H9 (cell line): ENCODE data around the gene ITGA1. TPM values are rescaled to one million over a fixed set of nuclear protein-coding genes. Genes with fewer than 3 reads are reported as not detected.

Experiments
- DNase-seq: peaks from one replicate; pipeline ENCODE4 v3.0.0-alpha.2; 2017
- H2AFZ ChIP-seq: one replicate; pipeline ENCODE4 v1.6.1; 2013; ENCODE audit warnings: mild to moderate bottlenecking, low read length, control low read depth, moderate library complexity
- H2AK5ac ChIP-seq: 2 replicates; pipeline ENCODE4 v1.6.1; 2013; ENCODE audit warnings: low read length, control low read depth, mixed read lengths; ENCODE audit not compliant: insufficient read length
- H2BK120ac ChIP-seq: one replicate; pipeline ENCODE4 v1.6.1; 2013; ENCODE audit warnings: low read depth, mild to moderate bottlenecking, low read length, control low read depth, inconsistent platforms; ENCODE audit not compliant: poor library complexity, severe bottlenecking
- H2BK12ac ChIP-seq: 2 replicates; pipeline ENCODE4 v1.6.1; 2013; ENCODE audit warnings: low read length, control low read depth, mixed read lengths, low read depth; ENCODE audit not compliant: insufficient read length
- H2BK15ac ChIP-seq: 2 replicates; pipeline ENCODE4 v1.6.1; 2013; ENCODE audit warnings: low read depth, low read length, control low read depth
- H2BK20ac ChIP-seq: one replicate; pipeline ENCODE4 v1.6.1; 2013; ENCODE audit warnings: low read depth, mild to moderate bottlenecking, low read length, control low read depth, inconsistent platforms; ENCODE audit not compliant: poor library complexity, severe bottlenecking
- H2BK5ac ChIP-seq: 2 replicates; pipeline ENCODE4 v1.6.1; 2013; ENCODE audit warnings: low read length, control low read depth, mixed read lengths; ENCODE audit not compliant: insufficient read length
- H3K14ac ChIP-seq: 2 replicates; pipeline ENCODE4 v1.6.1; 2013; ENCODE audit warnings: low read length, control low read depth; ENCODE audit not compliant: insufficient read depth
- H3K18ac ChIP-seq: 2 replicates; pipeline ENCODE4 v1.6.1; 2013; ENCODE audit warnings: low read depth, mild to moderate bottlenecking, mixed read lengths, low read length, control low read depth; ENCODE audit not compliant: insufficient read length
- H3K23ac ChIP-seq: 2 replicates; pipeline ENCODE4 v1.6.1; 2013; ENCODE audit warnings: low read length, control low read depth, mixed read lengths, low read depth; ENCODE audit not compliant: insufficient read length
- H3K23me2 ChIP-seq: 2 replicates; pipeline ENCODE4 v1.6.1; 2013; ENCODE audit warnings: low read depth, mild to moderate bottlenecking, mixed read lengths, low read length, control low read depth; ENCODE audit not compliant: insufficient read length, poor library complexity, severe bottlenecking
- H3K27ac ChIP-seq: 2 replicates; pipeline ENCODE4 v1.5.1; 2013; ENCODE audit warnings: low read length, control low read depth, mixed read lengths, low read depth; ENCODE audit not compliant: insufficient read length
- H3K27me3 ChIP-seq: 2 replicates; pipeline ENCODE4 v1.6.1; 2013; ENCODE audit warnings: low read length, control low read depth, inconsistent platforms; ENCODE audit not compliant: insufficient read depth
- H3K4ac ChIP-seq: 2 replicates; pipeline ENCODE4 v1.6.1; 2013; ENCODE audit warnings: low read depth, mild to moderate bottlenecking, control low read depth, inconsistent platforms, low read length, moderate library complexity
- H3K4me1 ChIP-seq: 2 replicates; pipeline ENCODE4 v1.6.1; 2013; ENCODE audit warnings: low read length, control low read depth, inconsistent platforms; ENCODE audit not compliant: insufficient read depth
- H3K4me2 ChIP-seq: 2 replicates; pipeline ENCODE4 v1.6.1; 2013; ENCODE audit warnings: low read length, control low read depth, mixed read lengths; ENCODE audit not compliant: insufficient read length, insufficient read depth
- H3K56ac ChIP-seq: 2 replicates; pipeline ENCODE4 v1.6.1; 2013; ENCODE audit warnings: low read depth, mild to moderate bottlenecking, mixed read lengths, low read length, control low read depth; ENCODE audit not compliant: insufficient read length
- H3K79me1 ChIP-seq: 2 replicates; pipeline ENCODE4 v1.6.1; 2013; ENCODE audit warnings: low read depth, mild to moderate bottlenecking, moderate library complexity, low read length, control low read depth, inconsistent platforms; ENCODE audit not compliant: insufficient read depth, poor library complexity, severe bottlenecking
- H3K79me2 ChIP-seq: 2 replicates; pipeline ENCODE4 v1.6.1; 2013; ENCODE audit warnings: low read length, control low read depth, inconsistent platforms; ENCODE audit not compliant: insufficient read depth
- H3K9ac ChIP-seq: 2 replicates; pipeline ENCODE4 v1.6.1; 2013; ENCODE audit warnings: low read length, control low read depth, mixed read lengths; ENCODE audit not compliant: insufficient read length; ENCODE audit errors: extremely low read depth
- H3K9me3 ChIP-seq: one replicate; pipeline ENCODE4 v1.6.1; 2013; ENCODE audit warnings: low read depth, low read length, inconsistent platforms; ENCODE audit not compliant: control insufficient read depth
- H3T11ph ChIP-seq: one replicate; pipeline ENCODE4 v1.6.1; 2013; ENCODE audit warnings: mild to moderate bottlenecking, low read length, control low read depth, inconsistent platforms
- H4K20me1 ChIP-seq: one replicate; pipeline ENCODE4 v1.6.1; 2013; ENCODE audit not compliant: control insufficient read depth, insufficient read length, insufficient read depth
- H4K5ac ChIP-seq: 2 replicates; pipeline ENCODE4 v1.6.1; 2013; ENCODE audit warnings: low read depth, mild to moderate bottlenecking, mixed read lengths, low read length, control low read depth; ENCODE audit not compliant: insufficient read length
- H4K8ac ChIP-seq: replicated peaks from 2 replicates; pipeline ENCODE4 v1.6.1; 2013; ENCODE audit warnings: low read length, control low read depth, mixed read lengths, low read depth; ENCODE audit not compliant: insufficient read length
- H4K91ac ChIP-seq: 2 replicates; pipeline ENCODE4 v1.6.1; 2013; ENCODE audit warnings: low read depth, mild to moderate bottlenecking, moderate library complexity, mixed read lengths, low read length, control low read depth; ENCODE audit not compliant: insufficient read length
- H3K27ac Mint-ChIP-seq, 3 experiments: 2 replicates in 2 of 3; 3 replicates in 1 of 3; pipeline ENCODE4 v1.8.0; 2020 to 2021; ENCODE audit warnings: mixed read lengths in 3 of 3, mild to moderate bottlenecking in 1 of 3, moderate library complexity in 1 of 3
- H3K27me3 Mint-ChIP-seq: 2 replicates; pipeline ENCODE4 v1.8.0; 2021; ENCODE audit warnings: low read depth, mild to moderate bottlenecking, moderate library complexity, mixed read lengths
- H3K36me3 Mint-ChIP-seq, 3 experiments: 2 replicates in 2 of 3; 3 replicates in 1 of 3; pipeline ENCODE4 v1.8.0; 2020 to 2021; ENCODE audit warnings: low read depth in 3 of 3, mixed read lengths in 3 of 3; ENCODE audit not compliant: insufficient read depth in 1 of 3
- H3K4me1 Mint-ChIP-seq, 2 experiments: 2 replicates each; pipeline ENCODE4 v1.8.0; 2020; ENCODE audit warnings: mixed read lengths in 2 of 2
- H3K4me3 Mint-ChIP-seq, 2 experiments: 2 replicates in 1 of 2; 3 replicates in 1 of 2; pipeline ENCODE4 v1.8.0; 2020 to 2021; ENCODE audit warnings: mild to moderate bottlenecking in 2 of 2, mixed read lengths in 2 of 2, moderate library complexity in 1 of 2
- H3K9me3 Mint-ChIP-seq, 2 experiments: 2 replicates in 1 of 2; 3 replicates in 1 of 2; pipeline ENCODE4 v1.8.0; 2020; ENCODE audit warnings: mild to moderate bottlenecking in 2 of 2, mixed read lengths in 2 of 2, moderate library complexity in 1 of 2
- WGBS: extraction: QIAGEN DNeasy Blood & Tissue Kit; methylation state at CpG from one replicate; pipeline ENCODE4 v1.1.7; 2013; ENCODE audit warnings: missing lambda C conversion rate, low lambda C conversion rate, mixed read lengths; ENCODE audit not compliant: insufficient read length; ENCODE audit errors: extremely low coverage; 5-methylcytosine and 5-hydroxymethylcytosine counted together
- total RNA-seq: library from RNA; stranded (reverse); gene quantifications from 2 replicates; pipeline ENCODE4 v1.2.1, GENCODE V29; 2021
- TF ChIP-seq, protein P1 (sequence below): fragments of 200-600 bp; sonication (generic); conservative IDR thresholded peaks from 3 replicates; pipeline ENCODE4 v1.8.0; 2021; ENCODE audit warnings: antibody characterized with exemption, mild to moderate bottlenecking

Gene ITGA1
- total RNA-seq, 1 experiment from 2014 or later, result 3.9 TPM

DNA sequence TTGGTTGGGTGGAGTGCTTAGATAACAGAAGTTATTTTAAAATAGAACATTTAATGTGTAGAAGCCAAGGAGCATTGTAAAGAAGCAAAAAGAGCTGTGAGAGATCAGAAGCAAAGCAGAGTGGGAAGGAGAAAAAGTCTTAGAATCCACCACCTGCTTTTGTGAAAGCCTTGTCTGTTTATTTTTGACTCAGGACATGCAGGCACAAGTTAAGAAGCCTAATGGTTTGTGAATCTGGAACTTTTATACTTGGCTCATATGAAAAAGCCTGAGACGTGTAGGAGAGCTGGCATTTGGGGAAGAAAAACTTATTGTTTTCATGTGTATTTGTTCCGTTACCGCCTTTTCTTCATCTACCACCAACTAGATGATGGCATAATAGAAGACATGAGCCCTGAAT, 163.0 kb downstream of the ITGA1 start:
- no peak overlapping the region for H3K9ac ChIP-seq
- H3K4me3 Mint-ChIP-seq, result no peak overlapping the region
- H3K79me1 ChIP-seq, result no peaks in the 10 kb centered on the region

More for the DNA sequence above, 163.0 kb downstream of the ITGA1 start:
- no peak overlapping the region for H3K23ac ChIP-seq
- H4K20me1 ChIP-seq, result no peaks in the 10 kb centered on the region
- DNase-seq, result no peak
- H3K36me3 Mint-ChIP-seq, result no peaks in the 10 kb centered on the region
- H3K18ac ChIP-seq, result no peak overlapping the region
- no peak overlapping the region for H3K56ac ChIP-seq
- H3K4me2 ChIP-seq, result no peak overlapping the region
- no peaks in the 10 kb centered on the region for H3K9me3 Mint-ChIP-seq
- no peak overlapping the region for H2BK12ac ChIP-seq
- no CpG with 5 or more reads among the region's 3 CpGs for WGBS
- H4K5ac ChIP-seq, result no peak overlapping the region
- H3K4me1 ChIP-seq, result no peaks in the 10 kb centered on the region
- H3K27ac Mint-ChIP-seq, result no peak overlapping the region
- no peaks in the 10 kb centered on the region for H3K79me2 ChIP-seq
- H3T11ph ChIP-seq, result no peak overlapping the region
- H3K4ac ChIP-seq, result no peak overlapping the region
- H3K23me2 ChIP-seq, result no peaks in the 10 kb centered on the region
- no peak overlapping the region for H3K27ac ChIP-seq
- no peak overlapping the region for H2AK5ac ChIP-seq
- H3K4me1 Mint-ChIP-seq, result peaks cover 2 to 3% of the 10 kb centered on the region in 2 experiments; a peak in 1 of 4 replicates
- no peaks in the 10 kb centered on the region for H3K9me3 ChIP-seq
- H2BK120ac ChIP-seq, result no peak overlapping the region
- H3K27me3 ChIP-seq, result no peaks in the 10 kb centered on the region
- TF ChIP-seq, protein P1, sequence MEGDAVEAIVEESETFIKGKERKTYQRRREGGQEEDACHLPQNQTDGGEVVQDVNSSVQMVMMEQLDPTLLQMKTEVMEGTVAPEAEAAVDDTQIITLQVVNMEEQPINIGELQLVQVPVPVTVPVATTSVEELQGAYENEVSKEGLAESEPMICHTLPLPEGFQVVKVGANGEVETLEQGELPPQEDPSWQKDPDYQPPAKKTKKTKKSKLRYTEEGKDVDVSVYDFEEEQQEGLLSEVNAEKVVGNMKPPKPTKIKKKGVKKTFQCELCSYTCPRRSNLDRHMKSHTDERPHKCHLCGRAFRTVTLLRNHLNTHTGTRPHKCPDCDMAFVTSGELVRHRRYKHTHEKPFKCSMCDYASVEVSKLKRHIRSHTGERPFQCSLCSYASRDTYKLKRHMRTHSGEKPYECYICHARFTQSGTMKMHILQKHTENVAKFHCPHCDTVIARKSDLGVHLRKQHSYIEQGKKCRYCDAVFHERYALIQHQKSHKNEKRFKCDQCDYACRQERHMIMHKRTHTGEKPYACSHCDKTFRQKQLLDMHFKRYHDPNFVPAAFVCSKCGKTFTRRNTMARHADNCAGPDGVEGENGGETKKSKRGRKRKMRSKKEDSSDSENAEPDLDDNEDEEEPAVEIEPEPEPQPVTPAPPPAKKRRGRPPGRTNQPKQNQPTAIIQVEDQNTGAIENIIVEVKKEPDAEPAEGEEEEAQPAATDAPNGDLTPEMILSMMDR, result no peak
- H2BK20ac ChIP-seq, result no peak overlapping the region
- no peak overlapping the region for H4K91ac ChIP-seq
- no peak overlapping the region for H2BK15ac ChIP-seq
- H4K8ac ChIP-seq, result no peak overlapping the region
- no peak overlapping the region for H2AFZ ChIP-seq
- H2BK5ac ChIP-seq, result no peak overlapping the region
- no peaks in the 10 kb centered on the region for H3K27me3 Mint-ChIP-seq
- H3K14ac ChIP-seq, result no peak overlapping the region
